Left ventricle myocardium inferior (tissue), 1 donor: ENCODE results near the gene CERS5. TPM values are rescaled to one million over a fixed set of nuclear protein-coding genes. Genes with fewer than 3 reads are reported as not detected.

Experiments used
- DNase-seq: peaks from one replicate; pipeline ENCODE4 v3.0.0-alpha.2; 2020
- H3K27ac ChIP-seq: fragments of 200-600 bp; replicated peaks from 2 replicates; pipeline ENCODE4 v1.8.0; 2021
- H3K27me3 ChIP-seq: fragments of 200-600 bp; 2 replicates; pipeline ENCODE4 v1.8.0; 2021; ENCODE audit warnings: low read depth
- H3K36me3 ChIP-seq: fragments of 200-600 bp; 2 replicates; pipeline ENCODE4 v1.8.0; 2021
- H3K4me1 ChIP-seq: fragments of 200-600 bp; 2 replicates; pipeline ENCODE4 v1.8.0; 2021
- H3K4me3 ChIP-seq: fragments of 200-600 bp; 2 replicates; pipeline ENCODE4 v1.8.0; 2021; ENCODE audit warnings: mild to moderate bottlenecking, moderate library complexity
- H3K9me3 ChIP-seq: fragments of 200-600 bp; replicated peaks from 2 replicates; pipeline ENCODE4 v1.8.0; 2021
- intact Hi-C: fragments of 100-400 bp; cut with micrococcal nuclease; formaldehyde crosslinking; loops from one replicate; pipeline ENCODE4 v1.11.0; 2022
- total RNA-seq: library from RNA; stranded (reverse); fragmentation: NEBNext Ultra II Directional; extraction: Animal tissue kit (Norgen Biotek cat#: 25700); gene quantifications from one replicate; pipeline ENCODE4 v1.2.1, GENCODE V29; 2021
- TF ChIP-seq, protein P1 (sequence below): fragments of 200-600 bp; IDR thresholded peaks from 2 replicates; pipeline ENCODE4 v1.8.0; 2021; ENCODE audit warnings: antibody characterized with exemption, mild to moderate bottlenecking, borderline replicate concordance
- donor health status: DM: no; HTN: yes; CAD: no; lungs with severe emphysema.

The CERS5 gene
- total RNA-seq, 1 donor from 2014 or later, result 7.6 TPM

DNA sequence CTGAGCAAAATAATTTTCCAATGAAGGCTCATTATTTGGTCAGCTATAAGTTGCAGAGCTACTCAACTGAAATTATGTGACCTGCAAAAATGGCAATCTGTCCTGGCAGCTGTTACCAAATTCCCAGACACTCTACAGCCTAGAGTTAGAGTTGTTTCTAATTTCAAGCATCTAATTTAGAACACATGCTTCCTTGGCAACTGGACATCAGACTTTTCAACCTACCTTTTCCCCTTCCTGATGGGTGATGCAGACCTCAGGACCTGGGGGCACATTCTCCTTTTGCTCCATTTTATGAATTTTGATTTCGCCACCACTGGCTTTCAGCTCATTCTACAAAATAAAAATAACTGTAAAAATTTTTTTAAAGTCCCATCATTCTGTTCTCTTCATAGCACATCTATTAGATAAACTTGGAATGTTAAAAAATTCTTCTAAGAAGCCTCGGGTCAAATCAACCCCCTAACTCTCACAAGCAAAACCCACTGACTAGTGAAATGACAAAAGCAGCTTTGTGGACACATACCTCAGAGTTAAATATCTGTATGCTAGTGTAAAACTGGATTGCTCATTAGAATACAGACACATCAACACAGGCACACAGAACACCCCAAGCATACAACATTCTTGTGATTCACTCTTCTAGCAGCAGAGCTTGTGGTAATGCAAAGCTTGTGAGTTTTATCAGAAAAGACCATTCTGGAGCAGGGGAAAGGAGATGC, 33.5 kb upstream of the CERS5 start:
- Histone ChIP-seq H3K27ac (no peak overlapping the region), H3K36me3 (peaks cover 94% of the 10 kb centered on the region), H3K4me3 (no peak overlapping the region), H3K27me3 (no peaks in the 10 kb centered on the region), H3K9me3 (no peaks in the 10 kb centered on the region), H3K4me1 (no peaks in the 10 kb centered on the region)
- no peak for DNase-seq
- TF ChIP-seq, protein P1, sequence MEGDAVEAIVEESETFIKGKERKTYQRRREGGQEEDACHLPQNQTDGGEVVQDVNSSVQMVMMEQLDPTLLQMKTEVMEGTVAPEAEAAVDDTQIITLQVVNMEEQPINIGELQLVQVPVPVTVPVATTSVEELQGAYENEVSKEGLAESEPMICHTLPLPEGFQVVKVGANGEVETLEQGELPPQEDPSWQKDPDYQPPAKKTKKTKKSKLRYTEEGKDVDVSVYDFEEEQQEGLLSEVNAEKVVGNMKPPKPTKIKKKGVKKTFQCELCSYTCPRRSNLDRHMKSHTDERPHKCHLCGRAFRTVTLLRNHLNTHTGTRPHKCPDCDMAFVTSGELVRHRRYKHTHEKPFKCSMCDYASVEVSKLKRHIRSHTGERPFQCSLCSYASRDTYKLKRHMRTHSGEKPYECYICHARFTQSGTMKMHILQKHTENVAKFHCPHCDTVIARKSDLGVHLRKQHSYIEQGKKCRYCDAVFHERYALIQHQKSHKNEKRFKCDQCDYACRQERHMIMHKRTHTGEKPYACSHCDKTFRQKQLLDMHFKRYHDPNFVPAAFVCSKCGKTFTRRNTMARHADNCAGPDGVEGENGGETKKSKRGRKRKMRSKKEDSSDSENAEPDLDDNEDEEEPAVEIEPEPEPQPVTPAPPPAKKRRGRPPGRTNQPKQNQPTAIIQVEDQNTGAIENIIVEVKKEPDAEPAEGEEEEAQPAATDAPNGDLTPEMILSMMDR, result no peak
- intact Hi-C loops, result no loop called here

DNA sequence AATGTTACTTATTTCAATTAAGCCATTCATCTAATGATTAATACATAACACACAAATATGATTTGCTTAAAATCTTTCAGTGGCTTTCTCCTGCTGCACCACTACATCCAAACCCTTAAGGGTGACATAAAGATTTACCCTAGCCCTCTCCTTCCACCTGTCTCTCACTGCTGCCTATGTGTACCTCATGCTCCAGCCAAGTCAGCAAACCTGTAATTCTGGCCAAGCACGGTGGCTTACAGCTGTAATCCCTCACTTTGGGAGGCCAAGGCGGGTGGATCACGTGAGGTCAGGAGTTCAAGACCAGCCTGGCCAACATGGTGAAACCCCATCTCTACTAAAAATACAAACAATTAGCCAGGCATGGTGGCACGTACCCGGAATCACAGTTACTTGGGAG, 31.7 kb upstream of the CERS5 start:
- peaks cover 94% of the 10 kb centered on the region for H3K36me3 ChIP-seq
- intact Hi-C loops, result no loop called here
- no peak overlapping the region for H3K4me3 ChIP-seq
- TF ChIP-seq, protein P1, result no peak
- no peak overlapping the region for H3K27ac ChIP-seq
- DNase-seq, result no peak
- H3K27me3 ChIP-seq, result no peaks in the 10 kb centered on the region
- no peaks in the 10 kb centered on the region for H3K4me1 ChIP-seq
- no peaks in the 10 kb centered on the region for H3K9me3 ChIP-seq

DNA sequence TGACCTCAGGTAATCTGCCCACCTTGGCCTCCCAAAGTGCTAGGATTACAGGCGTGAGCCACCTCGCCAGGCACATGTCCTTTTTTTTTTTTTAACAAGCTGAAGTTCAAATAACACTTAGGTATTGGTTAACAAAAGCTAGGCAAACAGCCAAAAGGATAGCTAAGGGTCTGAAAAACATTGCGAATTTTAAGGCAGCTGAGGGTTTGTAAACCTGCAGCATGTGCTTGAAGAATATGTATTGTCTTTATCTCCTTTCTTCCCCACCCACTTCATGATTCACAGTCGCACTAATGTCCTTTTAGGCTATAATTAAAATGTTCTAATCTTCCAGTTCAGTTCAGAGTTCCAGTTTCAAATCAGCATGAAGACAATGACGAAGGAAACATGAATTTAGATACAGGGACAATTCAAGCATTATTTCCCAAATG, 30.1 kb upstream of the CERS5 start:
- DNase-seq, result no peak
- no peaks in the 10 kb centered on the region for H3K27me3 ChIP-seq
- H3K36me3 ChIP-seq, result peaks cover 89% of the 10 kb centered on the region
- H3K4me3 ChIP-seq, result no peak overlapping the region
- intact Hi-C loops, result no loop called here
- H3K4me1 ChIP-seq, result no peaks in the 10 kb centered on the region
- no peak overlapping the region for H3K27ac ChIP-seq
- TF ChIP-seq, protein P1, result no peak
- H3K9me3 ChIP-seq, result no peaks in the 10 kb centered on the region

DNA sequence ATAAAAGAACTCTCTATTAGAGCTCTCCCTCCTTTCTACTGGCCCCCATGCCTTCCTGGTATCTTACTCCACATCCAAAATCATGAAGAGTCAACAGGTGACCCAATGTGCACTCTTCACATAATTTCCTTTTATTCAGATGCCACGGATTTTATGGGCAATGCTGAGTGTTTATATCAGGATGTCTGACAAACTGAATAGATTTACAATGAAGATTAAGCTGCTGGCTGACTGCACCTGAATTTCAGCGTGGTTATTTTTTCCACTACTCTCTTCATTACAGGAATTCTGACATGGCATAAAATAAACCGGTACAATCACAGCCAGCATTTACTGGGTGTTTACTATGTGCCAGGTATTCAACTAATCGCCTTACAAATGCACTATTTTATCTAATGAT, 29.4 kb upstream of the CERS5 start:
- no peak overlapping the region for H3K4me3 ChIP-seq
- no peaks in the 10 kb centered on the region for H3K4me1 ChIP-seq
- intact Hi-C loops, result no loop called here
- no peaks in the 10 kb centered on the region for H3K9me3 ChIP-seq
- DNase-seq, result no peak
- H3K27ac ChIP-seq, result no peak overlapping the region
- H3K36me3 ChIP-seq, result peaks cover 89% of the 10 kb centered on the region
- TF ChIP-seq, protein P1, result no peak
- no peaks in the 10 kb centered on the region for H3K27me3 ChIP-seq

DNA sequence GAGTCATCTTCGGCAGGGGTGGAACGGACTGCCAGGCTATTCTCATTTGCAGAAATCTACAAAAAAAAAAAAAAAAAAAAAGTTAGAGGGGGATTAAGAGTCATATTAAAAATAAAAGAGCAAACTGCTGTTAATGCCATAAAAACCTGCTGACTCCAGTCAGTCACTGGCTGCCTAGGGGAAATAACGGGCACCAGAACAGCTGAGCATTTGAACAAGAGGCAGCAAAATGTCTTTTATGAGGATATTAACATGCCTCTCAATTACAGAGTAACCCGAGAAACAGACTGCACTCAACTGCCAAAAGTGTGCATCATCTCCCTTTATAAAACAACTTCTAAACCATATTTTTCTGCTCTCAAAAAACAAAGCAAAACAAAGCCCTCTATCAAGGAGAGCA, 28.7 kb upstream of the CERS5 start:
- intact Hi-C loops, result no loop called here
- no peak for DNase-seq
- H3K27me3 ChIP-seq, result no peaks in the 10 kb centered on the region

More for the DNA sequence above, 28.7 kb upstream of the CERS5 start:
- TF ChIP-seq, protein P1, result no peak
- H3K4me3 ChIP-seq, result no peak overlapping the region
- no peaks in the 10 kb centered on the region for H3K9me3 ChIP-seq
- H3K4me1 ChIP-seq, result no peaks in the 10 kb centered on the region
- H3K36me3 ChIP-seq, result peaks cover 93% of the 10 kb centered on the region
- H3K27ac ChIP-seq, result no peak overlapping the region
